NB4 (cell line): ENCODE data around the gene ITGA11.

Experiments used
- POLR2A ChIP-seq: IDR thresholded peaks from 2 replicates; pipeline ENCODE4 v1.6.1; 2011; ENCODE audit warnings: mild to moderate bottlenecking; ENCODE audit not compliant: insufficient read length; ENCODE audit errors: extremely low read depth
- TF ChIP-seq, protein P1 (sequence below): IDR thresholded peaks from one replicate; pipeline ENCODE4 v1.5.1; 2012; ENCODE audit warnings: low read depth, low read length
- TF ChIP-seq, protein P2 (sequence below): IDR thresholded peaks from 2 replicates; pipeline ENCODE4 v1.6.1; 2011; ENCODE audit warnings: low read depth, low read length

DNA sequence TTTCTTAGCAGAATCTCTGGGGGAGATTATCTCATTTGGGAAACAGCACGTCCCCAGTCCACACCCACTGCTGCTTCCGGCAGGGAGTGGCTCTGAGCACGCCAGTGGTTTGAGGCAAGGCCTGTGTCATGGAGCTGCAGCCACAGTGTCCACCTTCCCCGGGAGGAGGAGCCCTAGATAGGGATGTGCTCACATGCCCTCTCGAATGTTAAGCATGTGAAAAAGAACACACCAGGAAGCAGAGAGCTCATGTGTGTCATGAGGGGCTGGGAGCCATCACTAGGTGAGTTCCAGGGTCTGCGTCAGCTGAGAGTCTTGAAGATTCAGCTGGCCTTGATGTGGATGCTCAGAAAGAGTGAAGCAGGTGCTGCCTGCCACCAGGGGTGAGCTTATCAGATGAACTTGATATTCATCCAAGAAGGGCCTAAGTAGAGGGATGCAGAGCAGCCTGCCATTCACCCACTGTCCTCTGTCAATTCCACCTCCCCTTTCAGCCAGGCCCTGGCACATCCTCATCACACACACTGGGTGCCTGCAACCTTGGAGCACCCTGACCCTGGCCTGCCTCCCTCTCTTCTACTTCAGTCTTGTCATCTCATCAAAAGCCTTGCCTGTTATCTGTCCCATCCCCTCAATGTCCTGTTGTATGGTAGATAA, 16.3 kb downstream of the ITGA11 start:
- TF ChIP-seq, protein P1, sequence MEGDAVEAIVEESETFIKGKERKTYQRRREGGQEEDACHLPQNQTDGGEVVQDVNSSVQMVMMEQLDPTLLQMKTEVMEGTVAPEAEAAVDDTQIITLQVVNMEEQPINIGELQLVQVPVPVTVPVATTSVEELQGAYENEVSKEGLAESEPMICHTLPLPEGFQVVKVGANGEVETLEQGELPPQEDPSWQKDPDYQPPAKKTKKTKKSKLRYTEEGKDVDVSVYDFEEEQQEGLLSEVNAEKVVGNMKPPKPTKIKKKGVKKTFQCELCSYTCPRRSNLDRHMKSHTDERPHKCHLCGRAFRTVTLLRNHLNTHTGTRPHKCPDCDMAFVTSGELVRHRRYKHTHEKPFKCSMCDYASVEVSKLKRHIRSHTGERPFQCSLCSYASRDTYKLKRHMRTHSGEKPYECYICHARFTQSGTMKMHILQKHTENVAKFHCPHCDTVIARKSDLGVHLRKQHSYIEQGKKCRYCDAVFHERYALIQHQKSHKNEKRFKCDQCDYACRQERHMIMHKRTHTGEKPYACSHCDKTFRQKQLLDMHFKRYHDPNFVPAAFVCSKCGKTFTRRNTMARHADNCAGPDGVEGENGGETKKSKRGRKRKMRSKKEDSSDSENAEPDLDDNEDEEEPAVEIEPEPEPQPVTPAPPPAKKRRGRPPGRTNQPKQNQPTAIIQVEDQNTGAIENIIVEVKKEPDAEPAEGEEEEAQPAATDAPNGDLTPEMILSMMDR = no peak
- TF ChIP-seq, protein P2, sequence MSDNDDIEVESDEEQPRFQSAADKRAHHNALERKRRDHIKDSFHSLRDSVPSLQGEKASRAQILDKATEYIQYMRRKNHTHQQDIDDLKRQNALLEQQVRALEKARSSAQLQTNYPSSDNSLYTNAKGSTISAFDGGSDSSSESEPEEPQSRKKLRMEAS = no peak
- no peak for TF ChIP-seq POLR2A
